GM12878 (cell line): ENCODE data around the gene TMEM50A. TPM values are rescaled to one million over a fixed set of nuclear protein-coding genes. Genes with fewer than 3 reads are reported as not detected.

ENCODE experiments used
- ATAC-seq: fragments of 200-7000 bp; cut with Tn5 transposase; 3 replicates; pipeline ENCODE4 v1.9.1; 2020; ENCODE audit warnings: mild to moderate bottlenecking, moderate library complexity
- BruUV-seq: library from RNA; stranded (reverse); fragments of 400-500 nt; replicated peaks from 2 replicates; lab custom pipeline; 2021; lab: Mats Ljungman, UMichigan
- CTCF ChIA-PET: fragments of 300-600 bp; sonication (Branson Sonifier 250); formaldehyde crosslinking; extraction: SDS; loops from one replicate; lab custom pipeline; 2021; ENCODE audit warnings: inconsistent platforms; lab: Yijun Ruan, JAX
- POLR2A ChIA-PET: fragments of 350-600 bp; formaldehyde crosslinking; extraction: SDS; loops from one replicate; lab custom pipeline; 2021; ENCODE audit warnings: inconsistent platforms; lab: Charles Lee
- RAD21 ChIA-PET: fragments of 300-600 bp; sonication (Branson Sonifier 250); formaldehyde crosslinking; loops from one replicate; lab custom pipeline; 2023; ENCODE audit warnings: antibody characterized with exemption; ENCODE audit not compliant: unreplicated experiment; lab: Charles Lee
- SMC1A ChIA-PET: fragments of 300-600 bp; sonication (Branson Sonifier 250); formaldehyde crosslinking; loops from one replicate; lab custom pipeline; 2023; ENCODE audit not compliant: unreplicated experiment, uncharacterized antibody; lab: Charles Lee
- DNase-seq: peaks from one replicate; pipeline ENCODE4 v3.0.0-alpha.2; 2011; ENCODE audit warnings: low read depth, low spot score
- FAIRE-seq: peaks from 3 replicates; lab custom pipeline; 2011; peaks lifted over from hg19 to GRCh38; lab: Jason Lieb, UNC
- H2AFZ ChIP-seq: 2 replicates; pipeline ENCODE4 v1.6.0; 2011; ENCODE audit warnings: low read depth, low read length, control low read depth; ENCODE audit not compliant: control insufficient read depth
- H3K27ac ChIP-seq: 2 replicates; pipeline ENCODE4 v1.5.1; 2011; ENCODE audit warnings: control low read depth; ENCODE audit not compliant: control insufficient read depth, insufficient read depth
- H3K27me3 ChIP-seq, 2 experiments: replicated peaks in 1 of 2; 2 replicates each; pipeline versions ENCODE4 v1.6.0 to v1.6.1; 2011; ENCODE audit warnings: low read length in 1 of 2; ENCODE audit not compliant: control insufficient read depth in 2 of 2, insufficient read depth in 2 of 2
- H3K36me3 ChIP-seq, 2 experiments: 2 replicates each; pipeline ENCODE4 v1.5.1; 2011; ENCODE audit warnings: low read length in 1 of 2; ENCODE audit not compliant: control insufficient read depth in 2 of 2, insufficient read depth in 2 of 2
- H3K4me1 ChIP-seq: 2 replicates; pipeline ENCODE4 v1.6.1; 2011; ENCODE audit warnings: mild to moderate bottlenecking, low read length, moderate library complexity, mixed read lengths; ENCODE audit not compliant: control insufficient read depth, insufficient read depth
- H3K4me2 ChIP-seq: 2 replicates; pipeline ENCODE4 v1.6.0; 2011; ENCODE audit warnings: control low read depth; ENCODE audit not compliant: control insufficient read depth, insufficient read depth
- H3K4me3 ChIP-seq: fragments of 200-600 bp; sonication (generic); 2 replicates; pipeline ENCODE4 v1.5.1; 2016
- H3K79me2 ChIP-seq: 2 replicates; pipeline ENCODE4 v1.6.0; 2011; ENCODE audit warnings: low read length; ENCODE audit not compliant: control insufficient read depth, insufficient read depth
- H3K9ac ChIP-seq: 2 replicates; pipeline ENCODE4 v1.8.0; 2011; ENCODE audit warnings: low read length, control low read depth, mixed read lengths; ENCODE audit not compliant: control insufficient read depth, insufficient read depth
- H3K9me3 ChIP-seq: replicated peaks from 3 replicates; pipeline ENCODE4 v1.5.1; 2011; ENCODE audit warnings: mild to moderate bottlenecking, low read length; ENCODE audit not compliant: control insufficient read depth, insufficient read depth
- H4K20me1 ChIP-seq: 2 replicates; pipeline ENCODE4 v1.6.0; 2011; ENCODE audit not compliant: control insufficient read depth, insufficient read depth
- BCL3 ChIP-seq: IDR thresholded peaks from 2 replicates; pipeline ENCODE4 v1.6.1; 2011; ENCODE audit warnings: borderline replicate concordance, low read depth, mild to moderate bottlenecking, moderate library complexity, low read length; ENCODE audit not compliant: insufficient read depth, poor library complexity, severe bottlenecking
- CHD2 ChIP-seq: IDR thresholded peaks from 2 replicates; pipeline ENCODE4 v1.6.1; 2011; ENCODE audit warnings: low read depth, low read length, improper control_type of control experiment, borderline replicate concordance
- EGR1 ChIP-seq, 2 experiments: IDR thresholded peaks; 1 replicate in 1 of 2; 2 replicates in 1 of 2; pipeline ENCODE4 v1.6.1; 2011 to 2012; ENCODE audit warnings: low read depth in 2 of 2, low read length in 2 of 2, borderline replicate concordance in 1 of 2, mild to moderate bottlenecking in 1 of 2, moderate library complexity in 1 of 2
- ESRRA ChIP-seq: IDR thresholded peaks from 2 replicates; pipeline ENCODE4 v1.6.1; 2012; ENCODE audit warnings: mild to moderate bottlenecking, low read length, improper control_type of control experiment
- IRF4 ChIP-seq: IDR thresholded peaks from 2 replicates; pipeline ENCODE4 v1.6.1; 2011; ENCODE audit warnings: low read depth, low read length
- IRF5 ChIP-seq: fragments of 450-650 bp; IDR thresholded peaks from 2 replicates; pipeline ENCODE4 v1.6.1; 2017; ENCODE audit warnings: borderline replicate concordance
- LARP7 ChIP-seq: fragments of 450-650 bp; IDR thresholded peaks from 2 replicates; pipeline ENCODE4 v1.6.1; 2017; ENCODE audit warnings: mild to moderate bottlenecking
- NR2F1 ChIP-seq: fragments of 450-650 bp; conservative IDR thresholded peaks from 2 replicates; pipeline ENCODE4 v1.6.1; 2017; ENCODE audit warnings: mild to moderate bottlenecking
- RUNX3 ChIP-seq: IDR thresholded peaks from 2 replicates; pipeline ENCODE4 v1.6.1; 2012; ENCODE audit warnings: low read length, inconsistent platforms
- SPI1 ChIP-seq: IDR thresholded peaks from 2 replicates; pipeline ENCODE4 v1.6.1; 2011; ENCODE audit warnings: low read depth, mild to moderate bottlenecking, low read length, moderate library complexity, borderline replicate concordance; ENCODE audit not compliant: insufficient read depth
- STAT3 ChIP-seq: IDR thresholded peaks from 2 replicates; pipeline ENCODE4 v1.6.1; 2011; ENCODE audit warnings: low read depth, low read length, improper control_type of control experiment
- ZBTB4 ChIP-seq: fragments of 450-650 bp; formaldehyde crosslinking; IDR thresholded peaks from 2 replicates; pipeline ENCODE4 v1.4.0; 2022; ENCODE audit warnings: mild to moderate bottlenecking, moderate library complexity
- WGBS: methylation state at CpG from one replicate; pipeline ENCODE4 v1.1.6; 2016; ENCODE audit warnings: low lambda C conversion rate; ENCODE audit not compliant: insufficient replicate concordance, insufficient coverage; ENCODE audit errors: missing lambda C conversion rate; 5-methylcytosine and 5-hydroxymethylcytosine counted together
- in situ Hi-C: fragments of 300-500 bp; cut with MboI; formaldehyde crosslinking; loops from 9 replicates; pipeline ENCODE4 v1.14.3; 2018; ENCODE audit warnings: mixed read lengths
- intact Hi-C: fragments of 100-400 bp; cut with micrococcal nuclease; formaldehyde crosslinking; loops from one replicate; pipeline ENCODE4 v1.14.2; 2022; ENCODE audit not compliant: unreplicated experiment
- polyA plus RNA-seq, 11 experiments: library from polyadenylated mRNA; depleted of rRNA in 4 of 11; unstranded in 6 of 11; stranded (reverse) in 5 of 11; fragments of >200 nt; fragmentation: Nextera tagmentation in 4 of 11; fragmentation: Illumina TruSeq in 1 of 11; extraction: Ambion mirVana in 4 of 11; extraction: Trizol in 1 of 11; gene quantifications; 1 replicate in 1 of 11; 2 replicates in 10 of 11; pipeline versions ENCODE4 v1.2.1 to v1.2.3, GENCODE V29; 2011 to 2016; ENCODE audit warnings: inconsistent platforms in 2 of 11, missing spikeins in 2 of 11, low read depth in 1 of 11
- total RNA-seq, 4 experiments: library from RNA; depleted of rRNA in 3 of 4; stranded (reverse); fragments of >200 nt in 3 of 4; fragmentation: Illumina TruSeq in 1 of 4; extraction: Trizol in 1 of 4; gene quantifications; 2 replicates each; pipeline versions ENCODE4 v1.2.1 to v1.2.3, GENCODE V29; 2013 to 2021
- TF ChIP-seq, protein P1 (sequence below): IDR thresholded peaks from 2 replicates; pipeline ENCODE4 v1.6.1; 2012; ENCODE audit warnings: low read length, inconsistent platforms

TMEM50A gene
- total and polyA plus RNA-seq, 10 of the 15 experiments (the other 5 are each of a cell fraction or from before 2014, with no cell fraction given) = 23.5 to 148 (median 85.5) TPM

- no peak for TF ChIP-seq IRF5
- TF ChIP-seq, protein P1, sequence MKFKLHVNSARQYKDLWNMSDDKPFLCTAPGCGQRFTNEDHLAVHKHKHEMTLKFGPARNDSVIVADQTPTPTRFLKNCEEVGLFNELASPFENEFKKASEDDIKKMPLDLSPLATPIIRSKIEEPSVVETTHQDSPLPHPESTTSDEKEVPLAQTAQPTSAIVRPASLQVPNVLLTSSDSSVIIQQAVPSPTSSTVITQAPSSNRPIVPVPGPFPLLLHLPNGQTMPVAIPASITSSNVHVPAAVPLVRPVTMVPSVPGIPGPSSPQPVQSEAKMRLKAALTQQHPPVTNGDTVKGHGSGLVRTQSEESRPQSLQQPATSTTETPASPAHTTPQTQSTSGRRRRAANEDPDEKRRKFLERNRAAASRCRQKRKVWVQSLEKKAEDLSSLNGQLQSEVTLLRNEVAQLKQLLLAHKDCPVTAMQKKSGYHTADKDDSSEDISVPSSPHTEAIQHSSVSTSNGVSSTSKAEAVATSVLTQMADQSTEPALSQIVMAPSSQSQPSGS = no peak
- TF ChIP-seq RUNX3 = no peak
Observed at GRCh38 chr1:25342846-25343245, 4.7 kb downstream of the TMEM50A start (continued).

DNA sequence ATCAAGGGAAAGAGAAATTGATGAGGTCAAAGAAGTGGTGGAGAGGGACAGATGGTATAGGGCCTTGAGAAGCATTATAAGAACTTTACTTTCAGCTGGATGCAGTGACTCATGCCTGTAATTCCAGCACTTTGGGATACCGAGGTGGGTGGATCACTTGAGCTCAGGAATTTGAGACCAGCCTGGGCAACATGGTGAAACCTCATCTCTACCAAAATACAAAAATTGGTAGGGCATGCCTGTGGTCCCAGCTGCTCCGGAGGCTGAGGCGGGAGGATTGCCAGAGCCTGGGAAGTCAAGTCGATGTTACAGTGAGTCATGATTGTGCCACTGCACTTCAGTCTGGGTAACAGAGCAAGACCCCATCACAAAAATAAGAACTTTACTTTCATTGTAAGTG is 5.7 kb downstream of the TMEM50A start:
- FAIRE-seq (no peak), DNase-seq (no peak), ATAC-seq (no peak)
- Histone ChIP-seq H3K4me2 (no peak overlapping the region), H3K27me3 (no peaks in the 10 kb centered on the region), H3K27ac (no peak overlapping the region), H3K9me3 (no peaks in the 10 kb centered on the region), H3K9ac (no peak overlapping the region), H3K4me1 (no peaks in the 10 kb centered on the region), H3K36me3 (peaks cover 4 to 16% of the 10 kb centered on the region in 2 experiments), H2AFZ (no peak overlapping the region), H3K4me3 (no peak overlapping the region), H3K79me2 (peaks cover 44% of the 10 kb centered on the region), H4K20me1 (no peaks in the 10 kb centered on the region)
- no TSS peak for BruUV-seq
- ChIA-PET RAD21 (no interaction called here), SMC1A (interaction anchor here (1.5 kb wide), 1 partner anchor 8 kb away, joined by 4 read pairs; no protein-coding TSS in a partner anchor), CTCF (no interaction called here), POLR2A (no interaction called here)
- 100% methylated on average over 4 of the region's 4 CpGs for whole genome bisulfite sequencing
- in situ Hi-C loops (loop anchor here (5.0 kb wide), 1 partner anchor 87 kb away; no protein-coding TSS in a partner anchor), intact Hi-C loops (no loop called here)
- TF ChIP-seq IRF4 (no peak), BCL3 (no peak), ESRRA (no peak), RUNX3 (no peak), CHD2 (no peak), STAT3 (no peak), SPI1 (no peak), NR2F1 (no peak), ZBTB4 (CRISPR knock-in tag) (no peak), LARP7 (no peak), EGR1 (IDR thresholded peaks at IDR 0.05; ENCODE audit: borderline replicate concordance in 1 of 2, low read depth in 2 of 2, low read length in 2 of 2) (no peak)
